GM19395 (cell line): Measurements from ENCODE around the gene COPB1.
A peak's percentile ranks its signal among the peaks of the same experiment; 100 is the strongest.

Experiments used
- ATAC-seq: cut with Tn5 transposase; IDR thresholded peaks from one replicate; pipeline ENCODE4 v1.9.1; 2021; ENCODE audit warnings: mild to moderate bottlenecking, moderate library complexity; ENCODE audit not compliant: unreplicated experiment

The COPB1 gene

DNA sequence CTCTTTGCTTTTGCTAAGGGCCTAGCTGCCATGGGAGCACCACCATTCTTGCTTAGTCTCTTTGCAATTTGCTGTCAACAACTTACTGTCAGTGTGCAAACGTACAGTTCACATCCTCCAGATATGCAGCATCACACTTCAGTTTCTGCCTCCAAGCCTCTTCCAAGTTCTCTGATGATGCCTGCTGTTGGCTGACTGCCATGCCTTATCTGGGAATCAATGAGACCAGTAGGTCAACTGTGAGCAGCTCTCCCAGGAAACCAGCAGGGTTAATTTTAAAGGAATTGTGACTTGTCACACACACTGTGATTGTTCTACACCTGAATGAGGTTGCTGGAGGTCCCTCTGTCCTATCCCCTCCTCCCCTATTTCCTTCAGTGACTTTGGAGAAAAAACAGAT, 56.0 kb downstream of the COPB1 start:
- ATAC-seq, result no peak

DNA sequence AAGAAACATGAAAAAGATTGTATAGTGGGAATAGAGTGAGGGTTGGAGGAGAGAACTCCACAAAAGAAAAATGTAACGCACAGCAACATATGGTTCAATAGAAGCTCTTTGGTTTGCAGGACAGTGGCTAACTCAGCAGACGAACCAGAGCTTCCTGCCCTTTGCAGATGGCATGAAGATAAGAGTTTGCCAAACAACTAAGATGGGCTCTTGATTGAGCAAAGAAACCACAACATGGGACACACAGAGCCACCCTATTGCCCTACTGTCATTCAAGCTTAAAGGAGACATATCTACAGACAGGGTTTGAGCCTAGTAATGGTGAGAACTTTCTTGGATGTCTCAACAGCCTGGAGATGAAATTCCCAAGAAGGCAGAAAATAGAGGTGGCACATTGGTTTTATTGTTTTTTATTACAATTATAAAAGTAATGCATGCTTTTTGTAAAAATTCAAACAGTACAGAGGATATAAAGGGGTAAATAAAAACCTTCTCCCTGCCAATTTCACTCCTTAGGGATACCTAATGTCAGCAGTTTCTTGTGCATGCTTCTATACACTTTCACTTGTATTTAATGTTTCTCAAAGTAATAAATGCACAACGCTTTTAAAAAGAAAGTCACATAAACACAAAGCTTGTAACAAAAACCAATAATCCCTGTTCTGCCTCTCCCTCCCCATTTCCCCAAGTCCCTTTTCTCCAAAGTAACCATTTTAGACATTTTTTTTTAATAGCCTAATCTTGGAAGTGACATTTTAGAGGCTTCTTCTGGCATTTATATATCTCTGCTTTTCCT, 63.7 kb downstream of the COPB1 start:
- ATAC-seq, result no peak

DNA sequence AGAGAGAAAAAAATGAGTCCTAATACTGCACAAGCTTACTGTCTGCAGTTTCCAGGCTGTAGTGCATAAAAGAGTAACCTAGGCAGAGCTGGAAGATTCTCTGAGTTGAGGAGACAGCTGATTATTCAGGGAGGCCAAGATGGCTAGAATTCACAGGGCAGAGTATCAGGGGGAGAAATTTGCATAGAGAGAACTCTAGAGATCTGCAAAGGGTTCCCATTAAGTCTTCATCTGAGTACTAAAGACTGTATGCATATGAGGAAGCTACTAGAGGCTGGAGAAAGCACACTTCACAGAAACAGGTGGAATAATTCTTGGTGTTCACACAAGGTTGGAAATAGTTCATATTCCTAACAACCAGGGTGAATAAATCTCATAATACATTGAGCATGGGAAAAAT, 74.0 kb downstream of the COPB1 start:
- ATAC-seq, result no peak

- ATAC-seq, result no peak
Observed at GRCh38 chr11:14424096-14424495, 75.5 kb downstream of the COPB1 start.

GRCh38 chr11:14423633-14424032, 76.0 kb downstream of the COPB1 start:
- no peak for ATAC-seq

DNA sequence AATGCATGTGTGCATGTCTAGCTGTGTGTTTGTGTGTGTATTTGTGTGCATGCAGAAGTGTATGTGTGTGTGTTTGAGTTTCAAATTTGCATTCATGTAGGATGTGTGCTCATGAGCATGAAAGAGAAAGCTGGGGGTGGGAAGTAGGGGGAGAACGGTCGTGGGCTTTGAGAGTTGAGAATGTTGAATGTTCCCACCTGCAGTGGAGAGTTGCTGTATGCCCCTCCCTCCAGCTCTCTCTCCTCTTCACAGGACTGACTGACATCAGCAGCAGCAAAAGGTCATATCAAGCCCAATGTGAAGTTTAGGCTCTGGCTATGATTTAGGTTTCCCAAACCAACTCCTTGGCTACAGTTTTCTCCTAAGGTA, 76.8 kb downstream of the COPB1 start:
- ATAC-seq, result no peak

- no peak for ATAC-seq
Observed at GRCh38 chr11:14422052-14422813, 77.4 kb downstream of the COPB1 start.

GRCh38 chr11:14420223-14420622, 79.4 kb downstream of the COPB1 start:
- ATAC-seq, result no peak

- no peak for ATAC-seq
Observed at GRCh38 chr11:14418801-14419417, 80.7 kb downstream of the COPB1 start.

- ATAC-seq, result no peak
Observed at GRCh38 chr11:14417617-14418374, 81.8 kb downstream of the COPB1 start.

- ATAC-seq, result no peak
Observed at GRCh38 chr11:14417186-14417585, 82.4 kb downstream of the COPB1 start.

- ATAC-seq, result peak; percentile 82
Observed at GRCh38 chr11:14414470-14415461, 84.8 kb downstream of the COPB1 start.

DNA sequence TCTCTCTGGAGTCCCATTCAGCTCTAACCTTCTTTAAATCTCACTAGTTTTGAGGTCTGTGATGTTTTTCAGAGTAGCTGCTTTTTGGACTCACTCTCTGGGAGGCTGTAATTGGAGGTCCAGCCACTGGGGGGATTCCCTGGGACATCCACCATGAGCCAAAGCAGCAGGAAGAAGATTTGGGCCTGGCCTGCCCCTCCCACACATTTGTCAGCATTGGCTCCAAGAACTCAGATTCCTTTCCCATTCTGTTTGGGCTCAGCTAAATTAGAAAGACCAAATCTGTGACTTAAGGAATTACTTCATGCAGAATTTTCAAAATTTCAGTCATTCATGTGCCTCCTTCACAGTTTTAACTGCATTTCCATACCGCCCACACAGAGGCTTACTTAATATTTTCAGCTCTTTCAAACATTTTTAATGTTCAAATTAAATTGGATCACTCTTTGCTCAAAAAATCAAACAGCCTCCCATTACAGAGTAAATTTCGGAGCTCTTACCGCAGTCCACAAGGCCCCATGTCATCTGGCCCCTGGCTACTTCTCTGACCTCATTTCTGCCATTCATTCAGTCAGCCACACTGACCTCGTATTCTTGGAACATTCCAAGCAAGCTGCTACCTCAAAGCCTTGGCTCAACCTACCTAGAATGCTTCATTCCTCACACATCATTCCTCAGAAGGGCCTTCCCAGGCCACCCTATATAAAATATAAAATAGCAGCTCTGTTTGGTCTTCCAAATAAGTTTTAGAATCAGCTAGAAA, 86.1 kb downstream of the COPB1 start:
- no peak for ATAC-seq

- no peak for ATAC-seq
Observed at GRCh38 chr11:14411818-14412217, 87.8 kb downstream of the COPB1 start.

GRCh38 chr11:14409891-14410290, 89.7 kb downstream of the COPB1 start:
- ATAC-seq, result no peak

DNA sequence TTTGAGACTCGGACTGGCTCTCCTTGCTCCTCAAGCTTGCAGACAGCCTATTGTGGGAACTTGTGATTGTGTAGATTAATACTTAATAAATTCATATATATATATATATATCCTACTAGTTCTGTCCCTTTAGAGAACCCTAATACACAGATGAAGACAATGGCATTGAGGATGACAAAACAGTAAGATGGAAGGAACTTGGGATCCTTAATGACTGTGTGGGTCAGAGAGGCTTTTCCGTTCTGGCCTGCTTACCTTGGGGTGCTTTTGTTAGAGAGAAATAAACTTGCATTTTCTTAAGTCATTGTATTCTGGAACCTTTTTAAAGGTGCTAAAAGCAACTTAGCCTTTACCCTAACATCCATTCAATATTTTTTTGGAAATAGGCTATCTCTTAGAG, 91.0 kb downstream of the COPB1 start:
- ATAC-seq, result no peak
